HepG2 (cell line): ENCODE data around the gene KMT2D. TPM values are rescaled to one million over a fixed set of nuclear protein-coding genes. Genes with fewer than 3 reads are reported as not detected.

Source experiments
- ATAC-seq: fragments of 200-7000 bp; cut with Tn5 transposase; 3 replicates; pipeline ENCODE4 v1.9.1; 2020; ENCODE audit warnings: mild to moderate bottlenecking, moderate library complexity
- BruUV-seq: library from RNA; stranded (reverse); fragments of 400-500 nt; replicated peaks from 2 replicates; lab custom pipeline; 2021; lab: Mats Ljungman, UMichigan
- CTCF ChIA-PET: fragments of 300-600 bp; formaldehyde crosslinking; extraction: SDS; loops from one replicate; lab custom pipeline; 2021; ENCODE audit warnings: low total read pairs, inconsistent platforms, low intra/inter-chr PET ratio; lab: Yijun Ruan, JAX
- POLR2A ChIA-PET: fragments of 350-600 bp; sonication (Branson Sonifier 250); formaldehyde crosslinking; loops from one replicate; lab custom pipeline; 2020; ENCODE audit warnings: antibody characterized with exemption, inconsistent platforms; lab: Yijun Ruan, JAX
- DNase-seq: peaks from one replicate; pipeline ENCODE4 v3.0.0-alpha.2; 2015; ENCODE audit warnings: low spot score
- FAIRE-seq: peaks from 3 replicates; lab custom pipeline; 2011; peaks lifted over from hg19 to GRCh38; lab: Jason Lieb, UNC
- H2AFZ ChIP-seq: one replicate; pipeline ENCODE4 v1.6.1; 2011; ENCODE audit warnings: low read length, inconsistent platforms
- H3K27ac ChIP-seq: fragments of 300-600 bp; 3 replicates; pipeline ENCODE4 v1.8.0; 2011; ENCODE audit warnings: mixed run types, mild to moderate bottlenecking, mixed read lengths, low read length, inconsistent platforms; ENCODE audit not compliant: insufficient read depth; ENCODE audit errors: extremely low read length
- H3K27me3 ChIP-seq, 2 experiments: fragments of 200-600 bp in 1 of 2; 2 replicates in 1 of 2; 3 replicates in 1 of 2; pipeline versions ENCODE4 v1.6.0 to v1.8.0; 2011; ENCODE audit warnings: low read length in 2 of 2, mild to moderate bottlenecking in 2 of 2, moderate library complexity in 2 of 2, inconsistent platforms in 1 of 2; ENCODE audit not compliant: insufficient read depth in 2 of 2, control insufficient read depth in 1 of 2
- H3K36me3 ChIP-seq, 2 experiments: fragments of 200-600 bp in 1 of 2; replicated peaks in 1 of 2; 2 replicates in 1 of 2; 3 replicates in 1 of 2; pipeline versions ENCODE4 v1.5.1 to v1.8.0; 2011; ENCODE audit warnings: low read length in 2 of 2, inconsistent platforms in 1 of 2; ENCODE audit not compliant: insufficient read depth in 2 of 2, control insufficient read depth in 1 of 2
- H3K4me1 ChIP-seq: 2 replicates; pipeline ENCODE4 v1.5.1; 2012; ENCODE audit warnings: low read length, inconsistent platforms; ENCODE audit not compliant: insufficient read depth
- H3K4me2 ChIP-seq: 2 replicates; pipeline ENCODE4 v1.6.0; 2011; ENCODE audit warnings: low read depth, low read length, inconsistent platforms
- H3K4me3 ChIP-seq, 3 experiments: fragments of 200-600 bp in 1 of 3; sonication (generic), shearing (Covaris generic) in 1 of 3; replicated peaks in 1 of 3; 2 replicates each; pipeline ENCODE4 v1.5.1; 2011 to 2016; ENCODE audit warnings: low read length in 3 of 3, inconsistent platforms in 2 of 3, low read depth in 2 of 3, mild to moderate bottlenecking in 2 of 3, control low read depth in 1 of 3, mixed read lengths in 1 of 3; ENCODE audit not compliant: insufficient read depth in 1 of 3
- H3K79me2 ChIP-seq: one replicate; pipeline ENCODE4 v1.6.1; 2011; ENCODE audit warnings: low read length, inconsistent platforms; ENCODE audit not compliant: insufficient read depth
- H3K9ac ChIP-seq: 2 replicates; pipeline ENCODE4 v1.6.0; 2011; ENCODE audit warnings: mild to moderate bottlenecking, low read depth, low read length, inconsistent platforms; ENCODE audit not compliant: insufficient read depth
- H3K9me3 ChIP-seq: 2 replicates; pipeline ENCODE4 v1.5.1; 2012; ENCODE audit warnings: mild to moderate bottlenecking, low read length
- H4K20me1 ChIP-seq: 2 replicates; pipeline ENCODE4 v1.6.0; 2011; ENCODE audit warnings: inconsistent platforms, mild to moderate bottlenecking, low read length, moderate library complexity; ENCODE audit not compliant: insufficient read depth
- CEBPB ChIP-seq: IDR thresholded peaks from 2 replicates; pipeline ENCODE4 v1.6.1; 2011; ENCODE audit warnings: low read depth, low read length, improper control_type of control experiment, borderline replicate concordance
- KDM2A ChIP-seq: sonication (generic); formaldehyde crosslinking; IDR thresholded peaks from 2 replicates; pipeline ENCODE4 v1.4.0; 2020; ENCODE audit warnings: low read depth, missing genetic modification reagents, borderline replicate concordance
- KLF15 ChIP-seq: sonication (generic); formaldehyde crosslinking; IDR thresholded peaks from 2 replicates; pipeline ENCODE4 v1.8.1; 2023; ENCODE audit warnings: borderline replicate concordance, mild to moderate bottlenecking, inconsistent platforms, missing genetic modification reagents, mixed read lengths
- SRY ChIP-seq: sonication (generic); formaldehyde crosslinking; IDR thresholded peaks from 2 replicates; pipeline ENCODE4 v1.8.0; 2022; ENCODE audit warnings: mild to moderate bottlenecking, missing genetic modification reagents
- STAG1 ChIP-seq: sonication (generic); formaldehyde crosslinking; IDR thresholded peaks from 2 replicates; pipeline ENCODE4 v1.4.0; 2020; ENCODE audit warnings: missing genetic modification reagents
- WGBS: methylation state at CpG from one replicate; pipeline ENCODE4 v1.1.6; 2017; ENCODE audit warnings: low lambda C conversion rate; 5-methylcytosine and 5-hydroxymethylcytosine counted together
- in situ Hi-C: cut with HindIII; loops from 2 replicates; pipeline ENCODE4 v1.10.0; 2017; ENCODE audit warnings: low pct_unique_long_range_greater_than_20kb; ENCODE audit not compliant: extremely low pct_ligation_motif_present
- intact Hi-C: fragments of 100-400 bp; cut with micrococcal nuclease; formaldehyde crosslinking; loops from one replicate; pipeline ENCODE4 v1.10.0; 2022; ENCODE audit not compliant: unreplicated experiment
- polyA plus RNA-seq, 8 experiments: library from polyadenylated mRNA; depleted of rRNA in 3 of 8; stranded (reverse) in 7 of 8; unstranded in 1 of 8; fragments of >200 nt; fragmentation: Illumina TruSeq in 4 of 8; extraction: Trizol in 4 of 8; gene quantifications; 2 replicates each; pipeline versions ENCODE4 v1.2.1 to v1.2.3, GENCODE V29; 2011 to 2016; ENCODE audit warnings: low read depth in 4 of 8, missing spikeins in 1 of 8, mixed read lengths in 1 of 8; ENCODE audit not compliant: insufficient read depth in 1 of 8
- total RNA-seq, 5 experiments: library from RNA; depleted of rRNA; stranded (reverse); fragments of >200 nt; fragmentation: Illumina TruSeq; extraction: Trizol; gene quantifications; 2 replicates each; pipeline ENCODE4 v1.2.3, GENCODE V29; 2016; ENCODE audit warnings: low read depth in 1 of 5

Gene KMT2D
- total and polyA plus RNA-seq, 2 of the 13 experiments (the other 11 are each of a cell fraction or from before 2014, with no cell fraction given), result 8.1 to 10.4 TPM

DNA sequence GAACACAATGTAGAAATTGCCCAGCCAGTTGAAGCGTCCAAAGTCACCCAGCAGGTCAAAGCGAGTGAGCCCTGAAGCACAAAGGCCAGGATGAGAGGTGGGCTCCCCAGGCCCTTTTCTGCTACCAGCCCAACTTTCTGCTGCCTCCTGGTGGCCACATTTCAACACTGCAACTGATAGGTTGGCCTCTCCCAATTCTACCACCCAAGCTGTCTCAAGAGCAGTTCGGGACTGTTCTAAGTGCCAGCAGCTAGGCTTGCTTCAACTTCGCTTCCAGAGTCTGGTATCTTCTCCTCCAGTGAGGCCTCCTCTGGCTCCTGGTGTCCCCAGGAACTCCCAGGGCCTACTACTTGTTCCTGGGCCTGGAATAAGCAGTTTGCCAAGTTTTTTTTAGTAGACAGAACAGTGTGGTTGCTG lies 37.4 kb upstream of the KMT2D start (continued):
- TF ChIP-seq STAG1 (CRISPR knock-in tag), result peak; percentile 53
- TF ChIP-seq, all 625 proteins: peak for 8

DNA sequence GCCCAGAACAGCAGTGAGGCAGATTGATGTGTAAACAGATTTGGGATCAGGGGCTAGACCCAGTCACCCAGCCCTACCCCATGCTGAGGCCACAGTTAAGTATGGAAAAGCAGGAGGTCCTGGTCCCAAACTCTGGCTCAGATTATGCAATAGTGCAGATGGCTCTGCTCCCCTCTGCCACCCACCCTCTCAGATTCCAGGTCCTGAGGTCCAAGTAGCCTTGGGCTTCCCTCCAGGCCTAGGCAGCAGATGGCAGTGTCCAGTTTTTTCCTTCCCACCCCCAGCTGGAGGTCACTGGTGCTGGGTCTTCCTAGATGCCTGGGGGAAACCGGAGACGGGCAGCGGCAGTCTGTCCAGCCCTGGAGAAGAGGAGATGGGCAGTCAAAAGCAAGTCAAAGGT lies 36.8 kb upstream of the KMT2D start:
- WGBS, result no CpG with 5 or more reads among the region's 3 CpGs
- Histone ChIP-seq H3K9me3 (no peaks in the 10 kb centered on the region), H3K36me3 (peaks cover 5 to 28% of the 10 kb centered on the region in 2 experiments; a peak in 4 of 5 replicates), H3K79me2 (no peaks in the 10 kb centered on the region), H3K9ac (no peak overlapping the region), H3K27ac (no peak overlapping the region), H3K4me2 (no peak overlapping the region), H3K4me1 (peaks cover 17% of the 10 kb centered on the region), H3K27me3 (peaks cover 5 to 26% of the 10 kb centered on the region in 2 experiments; a peak in 4 of 5 replicates), H4K20me1 (peaks cover 5% of the 10 kb centered on the region; the same call in 1 of the 2 replicates), H2AFZ (no peak overlapping the region), H3K4me3 (no peak overlapping the region)
- ATAC-seq (no peak), DNase-seq (no peak), FAIRE-seq (no peak)
- BruUV-seq, result no TSS peak
- ChIA-PET POLR2A (no interaction called here), CTCF (interaction anchor here (1.3 kb wide), 1 partner anchor 34 kb away, joined by 9 read pairs; no protein-coding TSS in a partner anchor)
- in situ Hi-C loops, result no loop called here
- intact Hi-C loops, result no loop called here
- no peak for TF ChIP-seq SRY
- peak; percentile 24; the same call in 1 of the 2 replicates for TF ChIP-seq CEBPB

- no peaks in the 10 kb centered on the region for H3K9me3 ChIP-seq
These were observed 34.4 kb upstream of the KMT2D start for GRCh38 chr12:49094975-49095365.

More at GRCh38 chr12:49094975-49095365, 34.4 kb upstream of the KMT2D start:
- no peak for ATAC-seq
- Histone ChIP-seq H3K36me3 (peaks cover 0 to 9% of the 10 kb centered on the region in 2 experiments; a peak in 1 of 5 replicates), H3K27me3 (peaks cover 9 to 50% of the 10 kb centered on the region in 2 experiments; a peak in 4 of 5 replicates), H3K4me1 (peaks cover 35% of the 10 kb centered on the region), H3K79me2 (no peaks in the 10 kb centered on the region), H4K20me1 (peaks cover 5% of the 10 kb centered on the region; the same call in 1 of the 2 replicates), H3K4me2 (no peak overlapping the region), H3K9ac (no peak overlapping the region), H3K4me3 (no peak overlapping the region), H3K27ac (no peak overlapping the region), H2AFZ (no peak overlapping the region)
- intact Hi-C loops, result no loop called here
- CTCF ChIA-PET, result no interaction called here
- in situ Hi-C loops, result no loop called here
- TF ChIP-seq KLF15 (CRISPR knock-in tag), result no peak
- TF ChIP-seq KDM2A (CRISPR knock-in tag), result 0 out of 2 replicates have a peak, but pooled peaks have one; percentile 8
- DNase-seq, result no peak
- BruUV-seq, result no TSS peak
- FAIRE-seq, result no peak
- WGBS, result 50% methylated on average over 2 of the region's 2 CpGs
- POLR2A ChIA-PET, result interaction anchor here (1.3 kb wide), 1 partner anchor 14 kb away, joined by 4 read pairs; no protein-coding TSS in a partner anchor
